Astrocyte (in vitro differentiated cells and primary cell): ENCODE data around the gene GRAP2.

Experiments used
- EZH2 ChIP-seq: IDR thresholded peaks from 2 replicates; pipeline ENCODE4 v1.6.1; 2012; ENCODE audit warnings: mild to moderate bottlenecking, low read length, inconsistent platforms; ENCODE audit not compliant: insufficient read depth
- TF ChIP-seq, protein P1 (sequence below): IDR thresholded peaks from 2 replicates; pipeline ENCODE4 v1.5.1; 2011; ENCODE audit warnings: low read depth, mild to moderate bottlenecking, inconsistent platforms, low read length, moderate library complexity; ENCODE audit not compliant: insufficient read depth

DNA sequence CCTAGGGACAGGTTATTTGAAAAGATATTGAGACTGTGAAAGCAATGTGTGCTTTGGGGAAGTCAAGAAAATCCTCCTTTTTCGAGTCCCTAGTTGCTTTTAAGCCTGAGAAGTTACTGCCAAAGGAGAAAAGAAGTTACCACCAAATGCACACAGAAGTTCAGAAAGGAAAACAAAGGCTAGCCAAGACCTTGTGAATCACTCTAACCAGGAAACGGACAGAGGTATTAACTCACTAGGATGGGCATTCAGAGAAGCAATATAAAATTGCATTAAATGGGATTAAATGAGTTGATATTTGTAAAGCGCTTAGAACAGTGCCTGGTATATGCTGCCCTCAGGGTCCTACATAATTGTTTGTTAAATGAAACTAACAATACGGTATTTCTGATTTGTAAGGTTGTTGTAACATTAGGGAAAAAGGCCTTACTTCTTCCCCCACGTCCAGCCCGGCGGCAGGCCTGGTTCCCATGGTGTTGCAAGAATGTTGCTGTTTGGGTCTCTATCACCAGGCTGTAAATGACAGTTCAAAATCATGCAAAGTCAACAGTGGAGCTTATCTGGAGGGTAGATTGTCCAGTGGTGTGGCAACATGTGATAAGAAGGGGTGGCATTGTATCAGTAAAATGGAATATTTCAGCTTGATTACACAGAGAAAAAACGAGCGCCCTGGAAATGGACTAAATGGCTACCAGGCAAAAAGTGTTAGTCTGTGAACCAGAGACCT lies 66.4 kb downstream of the GRAP2 start:
- TF ChIP-seq, protein P1, sequence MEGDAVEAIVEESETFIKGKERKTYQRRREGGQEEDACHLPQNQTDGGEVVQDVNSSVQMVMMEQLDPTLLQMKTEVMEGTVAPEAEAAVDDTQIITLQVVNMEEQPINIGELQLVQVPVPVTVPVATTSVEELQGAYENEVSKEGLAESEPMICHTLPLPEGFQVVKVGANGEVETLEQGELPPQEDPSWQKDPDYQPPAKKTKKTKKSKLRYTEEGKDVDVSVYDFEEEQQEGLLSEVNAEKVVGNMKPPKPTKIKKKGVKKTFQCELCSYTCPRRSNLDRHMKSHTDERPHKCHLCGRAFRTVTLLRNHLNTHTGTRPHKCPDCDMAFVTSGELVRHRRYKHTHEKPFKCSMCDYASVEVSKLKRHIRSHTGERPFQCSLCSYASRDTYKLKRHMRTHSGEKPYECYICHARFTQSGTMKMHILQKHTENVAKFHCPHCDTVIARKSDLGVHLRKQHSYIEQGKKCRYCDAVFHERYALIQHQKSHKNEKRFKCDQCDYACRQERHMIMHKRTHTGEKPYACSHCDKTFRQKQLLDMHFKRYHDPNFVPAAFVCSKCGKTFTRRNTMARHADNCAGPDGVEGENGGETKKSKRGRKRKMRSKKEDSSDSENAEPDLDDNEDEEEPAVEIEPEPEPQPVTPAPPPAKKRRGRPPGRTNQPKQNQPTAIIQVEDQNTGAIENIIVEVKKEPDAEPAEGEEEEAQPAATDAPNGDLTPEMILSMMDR, result no peak
- no peak for TF ChIP-seq EZH2
